ENCODE data around the gene DCP2.

Gene DCP2

DNA sequence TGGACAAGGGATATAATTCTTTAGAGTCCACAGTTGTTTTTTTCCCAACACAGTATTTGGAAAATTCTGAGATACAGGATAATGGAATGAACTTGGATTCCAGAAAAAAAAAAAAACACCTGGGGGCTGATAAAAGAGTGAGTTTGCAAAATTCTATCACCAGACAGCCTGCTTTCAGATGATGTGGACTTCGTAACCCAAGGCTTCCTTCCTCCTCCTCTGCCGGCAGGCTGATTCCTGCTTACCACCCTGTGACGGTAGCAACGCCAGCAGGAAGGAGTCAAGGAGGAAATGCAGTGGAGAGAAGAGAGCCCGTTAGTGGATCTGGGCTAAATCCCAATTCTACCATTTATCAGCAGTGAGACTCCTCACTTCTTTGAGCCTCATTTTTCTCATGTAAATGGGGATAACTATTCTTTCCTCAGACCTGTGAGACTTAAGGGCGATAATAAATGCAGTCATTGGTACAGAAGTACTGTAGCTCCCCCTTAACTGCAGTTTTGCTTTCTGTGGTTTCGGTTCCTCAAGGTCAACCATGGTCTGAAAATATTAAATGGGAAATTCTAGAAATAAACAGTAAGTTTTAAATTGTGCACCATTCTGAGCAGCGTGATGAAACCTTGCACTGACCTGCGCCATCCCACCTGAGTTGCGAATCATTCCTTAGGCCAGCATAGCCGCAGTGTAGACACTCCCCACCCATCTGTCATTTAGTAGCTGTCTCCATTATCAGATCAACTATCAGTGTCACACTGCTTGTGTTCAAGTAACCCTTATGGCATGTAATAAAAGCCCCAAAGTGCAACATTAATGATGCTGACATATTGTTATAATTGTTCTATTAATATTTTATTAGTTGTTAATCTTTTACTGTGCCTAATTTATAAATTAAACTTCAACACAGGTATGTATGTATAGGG is 71.4 kb downstream of the DCP2 start:
- DNase-seq (ENCODE audit: low read depth in 2 of 2): no peak

DNA sequence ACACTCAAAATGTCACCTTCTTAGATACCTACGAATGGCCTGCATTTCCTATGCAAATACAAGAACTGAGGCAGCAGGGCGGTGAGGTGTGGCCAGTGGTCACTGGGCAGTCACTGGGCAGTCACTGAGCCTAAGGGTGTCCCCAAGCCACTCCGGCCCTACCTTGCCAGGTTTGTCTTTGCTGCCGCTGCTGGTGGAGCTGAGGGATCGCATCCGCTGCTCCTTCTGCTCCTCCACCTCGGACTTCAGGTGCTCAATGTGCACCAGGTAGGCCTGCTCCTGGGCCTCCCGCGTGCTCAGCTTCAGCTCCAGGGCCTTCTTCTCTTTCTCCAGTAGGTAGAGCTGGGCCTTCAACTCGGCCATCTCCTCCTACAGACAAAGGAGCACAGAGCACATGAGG is 72.3 kb downstream of the DCP2 start:
- no peak for DNase-seq (ENCODE audit: low read depth in 2 of 2)

DNA sequence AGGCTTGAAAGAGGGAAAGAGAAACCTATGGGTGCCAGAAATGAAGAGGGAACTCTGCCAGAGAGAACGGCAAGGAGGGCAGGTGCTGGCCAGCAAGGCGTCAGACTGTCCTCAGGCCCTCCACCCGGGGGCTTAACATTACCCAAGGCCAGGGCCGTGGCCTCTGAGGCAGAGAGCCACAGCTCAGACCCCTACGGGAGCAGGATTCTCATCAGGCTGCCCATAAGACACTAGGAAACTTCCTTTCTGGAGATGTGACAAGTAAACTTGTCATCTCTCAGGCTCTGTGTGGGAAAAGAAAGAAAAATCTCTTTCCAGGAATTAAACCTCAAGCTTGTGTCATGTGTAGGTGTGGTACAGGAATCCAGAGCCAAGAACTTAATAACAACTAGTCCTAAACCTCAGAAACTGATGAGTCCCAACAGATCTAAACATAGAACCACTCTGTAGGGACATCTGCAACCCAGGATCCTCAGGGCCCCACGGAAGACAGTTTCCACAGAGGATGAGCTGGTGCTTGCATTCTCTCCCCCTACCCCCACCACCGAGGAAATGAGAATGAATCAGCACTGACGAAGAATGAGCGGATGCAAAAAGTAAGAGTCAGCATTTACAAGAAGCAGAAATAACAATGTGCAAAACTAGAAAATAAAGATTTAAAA is 74.3 kb downstream of the DCP2 start:
- DNase-seq (ENCODE audit: low read depth in 2 of 2): peak in 1 of 2 donors; percentile 10

DNA sequence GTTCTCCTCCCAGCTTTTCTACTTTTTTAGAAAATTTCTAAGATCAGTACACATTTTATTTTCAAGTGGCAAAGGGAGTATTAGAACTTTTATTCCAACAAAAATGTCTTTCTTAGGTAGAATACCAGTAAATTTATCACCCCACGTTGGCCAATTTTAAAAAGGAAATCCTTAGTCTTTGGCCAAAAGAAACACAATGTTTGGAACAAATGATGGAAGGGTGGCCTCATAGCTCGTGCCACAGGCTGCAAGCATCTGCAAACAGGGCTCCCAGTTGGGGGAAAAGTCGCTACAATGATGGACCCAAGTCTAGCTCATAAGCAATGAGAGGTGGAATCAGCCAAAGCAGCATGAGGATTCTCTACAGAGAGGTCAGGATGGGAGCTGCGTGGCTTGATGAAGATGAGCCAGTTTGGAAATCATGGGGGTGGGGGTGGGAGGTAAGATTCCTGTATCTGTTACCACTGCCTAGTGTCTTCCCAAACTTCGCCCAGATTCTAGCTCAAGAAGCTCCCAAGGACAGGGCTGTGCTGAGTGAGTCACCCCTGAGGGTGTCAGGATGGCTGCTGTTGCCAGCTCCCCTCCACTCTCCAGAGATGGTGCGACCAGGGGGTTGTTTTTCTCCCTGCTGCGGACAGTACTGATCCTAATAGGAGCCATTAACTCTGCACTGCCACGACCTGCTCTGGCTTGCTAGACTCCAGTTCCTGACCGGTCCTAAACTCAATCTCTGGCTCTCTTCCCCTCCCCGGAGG is 75.6 kb downstream of the DCP2 start:
- DNase-seq (ENCODE audit: low read depth in 2 of 2): no peak

DNA sequence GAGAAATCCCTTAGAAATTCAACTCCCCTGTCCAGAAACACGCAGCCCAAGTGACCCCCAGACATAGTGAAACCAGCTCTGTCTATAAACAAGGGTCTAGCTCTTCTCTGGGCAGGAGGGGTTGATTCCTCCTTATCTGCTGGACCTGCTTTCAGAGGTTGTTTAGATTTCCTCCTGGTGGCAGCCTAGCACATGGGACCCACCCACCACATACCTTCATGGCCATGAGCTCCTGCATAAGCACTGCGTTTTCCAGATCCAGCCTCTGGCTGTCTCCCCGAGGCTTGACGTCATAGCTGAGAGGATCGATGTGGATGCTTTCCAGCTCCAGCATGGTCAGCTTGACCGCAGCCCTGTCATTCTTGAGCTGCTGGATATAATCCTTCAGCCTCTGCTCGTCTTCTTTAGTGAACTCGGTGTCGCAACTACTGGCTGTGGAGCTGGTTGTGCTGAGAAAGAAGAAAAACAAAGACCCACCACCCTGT is 77.0 kb downstream of the DCP2 start:
- DNase-seq (ENCODE audit: low read depth in 2 of 2): no peak

DNA sequence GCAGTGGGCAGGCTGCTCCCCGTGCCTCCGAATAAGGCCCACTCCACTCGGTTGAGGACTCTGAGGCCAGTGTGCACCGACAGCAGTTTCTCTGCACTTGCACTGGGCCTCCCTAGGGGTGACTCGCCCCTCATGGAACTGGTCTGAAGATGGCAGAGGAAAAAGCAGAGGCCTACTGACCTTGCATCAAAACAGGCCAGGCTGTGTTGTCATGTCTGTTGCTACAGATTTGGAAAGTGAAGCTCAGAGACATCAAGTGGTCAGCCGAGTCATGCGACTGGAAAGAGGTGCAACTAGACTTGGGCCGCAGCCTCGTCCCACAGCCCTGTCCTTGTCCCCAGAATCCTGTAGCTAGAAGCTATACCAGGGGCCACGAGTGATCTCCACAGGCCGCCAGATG is 78.3 kb downstream of the DCP2 start:
- no peak for DNase-seq (ENCODE audit: low read depth in 2 of 2)

DNA sequence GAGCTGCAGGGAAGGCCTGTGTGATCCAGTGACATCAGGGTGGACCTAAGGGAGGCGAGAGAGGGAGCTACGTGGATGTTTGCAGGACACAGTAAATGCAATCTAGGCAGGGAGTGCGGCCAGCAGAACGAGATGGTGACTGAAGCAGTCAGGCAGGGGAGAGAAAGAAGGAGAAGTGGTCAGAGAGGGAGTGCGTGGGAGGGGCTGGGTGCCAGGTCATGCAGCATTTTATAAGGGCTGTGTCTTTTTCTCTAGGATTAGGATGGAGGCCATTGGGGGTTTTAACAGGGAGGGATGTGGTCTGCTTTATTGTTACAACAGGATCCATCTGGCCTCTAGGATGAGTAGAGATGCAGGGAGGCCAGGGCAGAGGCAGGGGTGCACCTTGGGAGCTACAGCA is 80.4 kb downstream of the DCP2 start:
- DNase-seq (ENCODE audit: low read depth in 2 of 2): no peak

DNA sequence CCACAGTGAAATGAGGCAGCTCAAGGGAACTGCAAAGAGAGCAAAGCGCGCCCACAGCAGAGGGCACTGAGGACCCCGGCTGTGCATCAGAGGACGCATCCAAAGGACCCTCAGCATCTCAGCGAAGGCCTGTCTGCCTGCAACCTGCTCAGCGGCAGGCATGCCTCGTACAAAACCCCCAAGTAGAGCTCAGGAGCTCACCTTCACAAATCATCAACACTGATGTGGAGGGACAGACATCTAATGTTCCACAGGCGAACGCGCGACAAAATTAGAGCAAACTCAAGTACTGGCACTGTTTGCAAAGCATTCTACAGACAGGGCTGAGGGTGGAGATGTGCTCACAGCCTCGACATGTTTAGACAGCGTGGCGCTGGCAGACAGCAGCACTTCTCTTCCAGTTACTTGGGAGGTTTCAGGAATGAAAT is 81.0 kb downstream of the DCP2 start:
- no peak for DNase-seq (ENCODE audit: low read depth in 2 of 2)

DNA sequence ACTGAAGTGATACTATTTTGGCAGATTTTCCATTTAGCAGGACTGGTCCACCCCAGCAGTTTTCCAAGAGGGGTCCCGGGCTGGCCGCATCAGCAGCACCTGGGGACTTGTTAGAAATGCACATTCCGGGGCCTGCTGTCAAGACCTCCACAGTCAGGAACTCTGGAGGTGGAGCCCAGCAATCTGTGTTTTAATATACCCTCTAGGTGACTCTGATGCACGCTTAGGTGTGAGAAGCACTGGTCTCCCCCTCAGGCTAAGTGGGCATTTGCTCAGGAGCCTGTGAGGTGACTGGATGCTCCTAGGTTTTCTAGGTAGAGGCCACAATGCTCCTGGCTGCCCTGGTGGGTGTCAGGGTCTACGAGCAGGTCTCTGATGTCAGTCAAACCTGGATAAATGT is 81.7 kb downstream of the DCP2 start:
- no peak for DNase-seq (ENCODE audit: low read depth in 2 of 2)

DNA sequence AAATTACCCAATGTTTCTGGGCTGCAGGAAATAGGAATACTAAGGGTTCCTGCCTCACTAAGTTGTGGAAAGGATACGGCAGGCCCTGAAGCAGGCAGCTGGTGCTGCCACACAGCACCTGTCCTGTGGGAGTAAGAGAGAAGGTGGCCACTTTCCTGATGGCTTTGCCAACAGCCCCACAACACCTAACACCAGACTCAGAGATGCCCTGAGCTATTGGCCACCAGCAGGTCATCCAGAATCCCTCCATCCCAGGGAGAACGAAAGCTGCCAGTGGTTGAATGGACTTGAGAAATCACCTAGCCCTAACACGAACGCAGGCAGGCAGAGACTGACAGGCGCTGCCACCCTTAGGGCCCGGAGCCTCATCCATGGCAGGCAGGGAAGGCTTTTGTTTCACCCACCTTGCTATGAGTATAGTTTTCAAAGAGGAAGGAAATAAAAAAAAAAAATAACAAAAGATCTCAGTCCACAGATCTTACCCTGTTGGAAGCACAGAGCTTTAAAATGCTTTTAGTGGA is 82.2 kb downstream of the DCP2 start:
- DNase-seq (ENCODE audit: low read depth in 2 of 2): no peak

DNA sequence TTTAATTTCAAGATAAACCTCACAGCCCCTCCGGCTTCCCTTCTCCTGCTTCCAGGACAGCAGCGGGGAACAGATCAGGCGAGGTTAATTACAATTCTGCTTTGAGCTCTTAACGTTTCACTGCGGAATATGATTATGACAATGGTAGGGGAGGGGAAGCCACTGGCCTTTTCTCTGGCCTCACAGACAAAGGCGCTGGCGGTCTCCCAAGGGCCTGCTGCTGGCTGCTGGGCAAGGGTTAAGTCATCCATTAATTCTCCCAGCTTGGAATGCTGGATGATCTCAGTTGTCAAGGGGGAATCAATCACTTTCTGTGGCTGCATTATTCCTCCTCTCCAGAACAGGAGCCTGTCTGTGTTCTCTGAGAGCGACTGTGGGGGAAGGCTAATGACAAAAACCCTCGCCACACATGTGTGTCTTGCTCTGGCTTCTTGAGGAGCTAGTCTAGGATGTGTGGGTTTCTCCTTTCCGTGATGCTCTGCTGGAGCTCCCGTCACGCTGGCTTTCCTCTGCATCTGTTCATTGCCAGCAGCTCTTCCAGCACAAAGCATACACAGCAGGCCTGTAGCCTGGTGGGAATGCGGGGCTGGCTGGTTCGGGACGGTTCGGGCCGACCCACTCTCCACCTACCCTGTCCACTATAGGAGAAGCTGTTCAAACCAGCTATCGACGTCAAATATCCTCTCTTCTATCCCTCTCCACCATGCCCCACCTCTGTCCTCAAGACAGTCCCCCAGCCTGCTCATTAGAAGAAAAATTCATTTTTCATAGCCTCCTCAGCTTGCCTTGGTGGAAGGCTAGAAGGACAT is 82.8 kb downstream of the DCP2 start:
- DNase-seq (ENCODE audit: low read depth in 2 of 2): no peak

DNA sequence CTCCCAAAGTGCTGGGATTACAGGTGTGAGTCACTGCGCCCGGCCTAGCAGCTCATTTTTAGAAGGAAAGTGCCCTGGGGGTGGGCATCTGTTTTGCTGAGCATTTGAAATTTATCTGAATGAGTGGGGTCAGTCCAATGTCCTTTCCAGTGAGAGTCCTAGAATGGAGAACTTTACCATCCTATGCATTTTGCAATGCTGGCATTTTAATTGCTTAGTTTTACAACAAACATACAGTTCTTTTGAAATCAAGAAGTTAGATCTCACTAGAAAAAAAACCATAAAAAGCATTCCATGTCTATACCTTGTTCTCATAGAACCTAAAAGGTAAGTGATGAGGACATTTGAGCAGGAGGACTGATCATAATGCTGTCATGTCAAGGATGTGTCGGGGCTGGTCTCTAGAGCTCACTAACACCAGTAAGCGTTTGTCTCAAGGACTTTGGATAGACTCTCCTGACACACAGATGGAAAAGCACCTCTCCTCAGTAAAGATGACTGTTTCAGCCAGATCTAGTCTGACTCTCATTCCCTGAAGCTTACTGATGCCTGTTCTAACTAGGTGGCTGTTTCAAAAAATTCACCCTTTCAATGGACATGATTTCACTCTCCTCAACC is 83.9 kb downstream of the DCP2 start:
- DNase-seq (ENCODE audit: low read depth in 2 of 2): no peak

DNA sequence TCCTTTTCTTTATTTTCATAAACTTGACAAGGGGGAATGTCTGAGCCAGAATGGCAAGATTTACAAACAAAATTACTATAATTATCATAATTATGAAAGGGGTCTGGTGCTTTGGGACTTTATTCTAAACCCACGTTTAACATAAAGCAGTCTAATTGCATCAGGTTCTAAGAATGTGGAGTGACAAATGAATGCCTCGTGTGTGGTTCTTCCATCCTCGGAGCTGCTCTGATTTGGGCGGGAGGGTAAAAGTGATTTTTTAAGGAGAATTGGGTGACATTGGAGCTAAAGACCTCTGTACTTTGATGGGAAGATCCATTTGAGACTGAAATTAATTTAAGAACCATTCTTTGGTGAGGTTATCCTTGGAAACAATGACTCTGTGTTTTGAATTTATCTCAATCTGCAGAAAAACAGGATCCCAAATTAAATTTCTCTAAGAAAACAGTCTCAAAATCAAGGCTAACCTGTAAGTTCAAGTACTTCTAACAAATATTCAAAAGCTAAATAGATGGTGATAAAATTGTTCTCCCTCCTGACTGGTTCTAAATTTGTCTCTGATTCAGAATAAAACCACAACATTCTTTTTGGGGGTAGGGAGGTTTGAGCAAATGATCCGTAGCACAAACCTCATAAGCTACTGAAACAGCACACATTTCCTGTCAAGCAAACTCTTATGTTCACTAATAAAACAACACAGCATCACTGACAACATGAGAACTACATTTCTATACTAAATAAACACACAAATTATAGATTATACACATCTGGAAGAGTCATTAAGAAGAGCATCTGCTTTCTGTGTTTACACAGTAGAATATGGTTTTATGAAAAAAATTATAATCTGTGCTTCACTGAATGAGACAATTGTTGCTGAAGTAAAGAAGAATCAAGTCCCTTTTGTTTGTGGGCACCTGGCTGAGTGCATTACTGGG is 85.5 kb downstream of the DCP2 start:
- no peak for DNase-seq (ENCODE audit: low read depth in 2 of 2)

DNA sequence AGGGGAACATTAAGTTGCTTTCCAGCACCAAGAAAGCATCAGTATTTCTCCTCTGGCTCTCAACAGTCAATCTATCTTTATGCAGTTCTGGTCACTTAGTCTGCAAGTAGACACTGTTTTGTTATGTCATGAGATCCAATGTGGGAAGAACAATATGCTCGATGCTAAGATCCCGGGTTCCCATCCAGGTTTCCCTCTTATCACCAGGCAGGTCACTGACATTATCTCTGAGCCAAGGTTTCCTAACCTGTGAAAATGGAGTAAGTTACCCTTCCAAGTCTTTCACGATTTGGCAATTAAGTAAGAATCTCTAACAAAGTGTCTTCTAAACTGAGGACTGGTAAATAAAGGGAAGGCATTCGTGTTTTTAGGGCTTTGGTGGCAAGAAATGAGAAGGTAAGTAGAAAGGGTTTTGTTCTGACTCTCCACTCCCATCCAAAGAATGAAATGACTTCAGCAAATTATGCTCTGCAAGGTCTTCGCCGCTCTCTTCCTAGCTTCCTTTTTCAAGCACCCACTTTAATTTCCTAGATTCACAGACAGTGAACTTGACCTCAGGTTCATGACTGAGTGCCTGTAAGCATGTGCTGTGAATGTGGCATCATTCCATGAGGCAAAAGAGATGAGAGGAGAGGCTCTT is 86.4 kb downstream of the DCP2 start:
- DNase-seq (ENCODE audit: low read depth in 2 of 2): no peak

DNA sequence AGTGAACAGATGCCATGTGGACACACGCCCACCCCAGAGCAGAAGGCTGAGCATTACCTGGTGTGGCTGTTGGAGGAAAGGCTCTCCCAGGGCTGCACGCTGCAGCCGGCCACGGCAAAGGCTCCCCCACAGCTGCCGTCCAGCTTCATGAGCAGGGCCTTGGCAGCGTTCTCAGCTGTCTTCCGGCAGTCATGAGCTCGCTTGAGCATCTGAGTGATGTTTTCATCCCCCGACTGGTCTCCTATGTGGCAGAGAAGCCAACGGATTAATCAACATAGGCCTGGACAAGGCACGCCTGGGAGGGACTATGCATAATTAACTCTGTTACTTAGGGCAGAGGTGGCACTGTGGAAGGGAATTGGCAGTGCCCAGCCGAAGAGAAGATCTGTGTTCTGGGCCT is 87.3 kb downstream of the DCP2 start:
- no peak for DNase-seq (ENCODE audit: low read depth in 2 of 2)

DNA sequence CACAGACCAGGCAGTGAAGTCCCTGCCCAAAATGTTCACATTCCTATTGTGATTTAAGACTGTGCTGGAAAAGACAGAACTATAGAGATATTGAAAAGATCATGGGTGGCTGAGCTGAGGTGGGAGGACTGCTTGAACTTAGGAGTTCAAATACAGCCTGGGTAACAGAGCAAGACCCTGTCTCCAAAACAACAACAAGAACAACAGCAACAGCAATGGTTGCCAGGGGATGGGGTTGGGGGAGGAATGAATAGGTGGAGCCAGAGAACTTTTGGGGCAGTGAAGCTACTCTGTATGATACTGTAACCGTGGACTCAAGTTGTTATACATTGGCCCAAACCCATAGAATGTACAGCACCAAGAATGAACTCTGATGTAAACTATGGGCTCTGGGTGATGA is 88.2 kb downstream of the DCP2 start:
- no peak for DNase-seq (ENCODE audit: low read depth in 2 of 2)

DNA sequence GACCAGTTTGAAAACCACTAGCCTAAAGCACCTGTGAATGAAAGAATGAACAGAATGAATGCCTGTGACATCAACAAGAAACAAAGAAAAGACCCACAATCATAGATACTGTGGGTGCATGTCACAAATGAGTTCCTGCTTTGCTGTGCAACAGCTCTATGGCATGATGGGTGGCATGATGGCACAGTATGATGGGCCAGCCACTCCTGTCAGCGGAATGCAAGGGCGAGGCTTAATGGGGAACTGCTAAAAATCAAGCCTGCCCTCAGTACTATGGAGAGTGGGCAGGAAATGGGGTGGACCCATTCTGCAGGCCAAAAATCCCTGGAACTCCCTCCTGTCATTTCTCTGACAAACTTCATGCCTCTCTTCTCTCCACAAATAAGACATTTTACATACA is 89.0 kb downstream of the DCP2 start:
- DNase-seq (ENCODE audit: low read depth in 2 of 2): no peak

DNA sequence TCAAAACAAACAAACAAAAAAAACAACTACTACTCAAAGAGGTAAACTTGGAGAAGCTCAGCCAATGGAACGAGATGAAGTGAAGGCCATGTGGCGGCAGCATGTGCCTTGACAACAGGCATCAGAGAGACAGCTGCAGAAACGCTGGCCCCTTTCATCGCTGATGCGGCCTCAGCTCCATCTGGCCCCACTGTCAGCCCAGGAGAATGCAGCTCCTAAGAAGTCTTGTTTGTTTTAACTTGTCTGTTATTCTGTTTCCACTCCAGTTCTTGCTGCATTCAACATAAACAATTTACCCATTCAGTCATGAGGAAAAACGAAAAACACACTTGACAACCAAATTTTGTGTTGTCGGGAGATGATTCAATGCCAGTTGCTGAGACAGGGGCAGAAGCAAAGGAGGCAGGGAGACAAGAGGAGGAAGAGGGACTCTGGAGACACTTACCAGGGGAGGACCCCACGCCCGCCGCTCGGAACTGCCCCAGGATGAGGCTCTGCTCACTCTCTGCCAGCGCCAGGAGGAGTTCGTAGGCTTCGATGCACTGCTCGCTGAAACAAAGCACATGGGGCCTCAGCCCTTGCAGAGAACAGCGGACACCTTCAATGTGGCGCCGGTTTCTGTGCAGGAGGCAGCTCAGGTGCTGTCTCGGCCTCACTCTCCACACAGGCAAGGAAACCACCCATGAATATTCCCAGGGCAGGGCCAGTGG is 91.2 kb downstream of the DCP2 start:
- DNase-seq (ENCODE audit: low read depth in 2 of 2): no peak

DNA sequence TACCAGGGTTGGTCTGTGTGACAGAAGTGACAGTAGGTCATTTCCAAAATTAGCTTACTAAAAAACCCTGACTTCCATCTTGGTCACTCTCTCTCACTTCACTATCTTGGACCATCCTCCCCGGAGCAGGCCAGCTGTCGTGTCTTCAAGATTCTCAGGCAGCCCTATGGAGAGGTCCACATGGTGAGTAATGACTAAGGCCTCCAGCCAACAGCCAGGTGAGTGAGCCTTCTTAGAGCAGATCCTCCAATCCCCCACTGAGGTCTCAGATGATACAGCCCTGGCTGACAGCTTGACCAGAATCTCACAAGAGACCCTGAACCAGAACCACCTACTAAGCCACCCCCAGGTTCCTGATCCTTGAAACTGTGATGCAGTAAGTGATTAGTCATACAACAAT is 92.0 kb downstream of the DCP2 start:
- no peak for DNase-seq (ENCODE audit: low read depth in 2 of 2)
